ENCODE measurements around the gene DHRS3. TPM values are rescaled to one million over a fixed set of nuclear protein-coding genes. Genes with fewer than 3 reads are reported as not detected.
"Not testable (repeated sequence)": the region's sequence is repeated elsewhere in the genome, so short reads cannot be mapped to it uniquely, and the experiment has no call there.

The DHRS3 gene
- polyA plus RNA-seq, 4 donors: 68.0 to 91.1 (median 79.2) TPM

DNA sequence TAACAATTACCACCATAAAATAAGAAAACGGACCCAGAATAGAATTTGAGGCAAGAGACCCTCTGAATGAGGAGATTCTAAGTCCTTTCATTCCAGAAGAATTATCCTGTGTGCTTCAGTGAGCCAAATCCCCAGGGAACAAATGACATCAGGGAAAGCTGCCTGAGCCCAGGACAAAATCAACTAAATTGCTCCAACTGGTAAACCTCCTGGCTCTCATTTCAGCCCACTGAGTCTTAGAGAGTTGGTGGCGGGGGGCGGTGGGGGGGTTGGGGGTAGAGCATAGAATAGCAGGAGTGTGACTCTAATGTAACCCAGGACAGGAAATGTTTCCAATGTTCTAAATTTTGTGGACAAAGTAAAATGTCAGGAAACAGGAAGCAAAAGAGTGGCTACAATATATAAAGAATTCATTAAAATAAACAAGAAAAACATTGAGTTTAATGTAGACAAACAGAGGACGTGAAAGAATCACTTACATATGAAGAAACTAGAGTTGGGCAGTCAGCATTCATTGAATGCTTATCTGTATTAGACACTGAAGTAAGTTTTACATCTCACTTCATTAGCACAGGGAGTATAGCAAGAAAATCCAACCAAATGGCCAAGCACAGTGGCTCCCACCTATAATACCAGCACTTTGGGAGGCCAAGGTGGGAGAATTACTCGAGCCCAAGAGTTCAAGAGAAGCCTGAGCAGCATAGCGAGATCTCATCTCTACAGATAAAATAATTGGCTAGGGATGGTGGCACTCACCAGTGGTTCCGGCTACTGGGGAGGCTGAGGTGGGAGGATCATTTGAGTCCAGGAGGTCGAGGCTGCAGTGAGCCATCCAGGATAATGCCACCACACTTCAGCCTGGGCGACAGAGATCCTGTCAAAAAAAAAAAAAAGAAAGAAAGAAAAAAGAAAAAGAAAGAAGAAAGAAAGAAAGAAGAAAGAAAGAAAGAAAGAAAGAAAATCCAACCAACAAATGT is 75.1 kb downstream of the DHRS3 start:
- no peak for DNase-seq (ENCODE audit: low read depth in 4 of 4, low spot score in 3 of 4)

GRCh38 chr1:12542138-12542465 is 75.9 kb downstream of the DHRS3 start:
- no peak for DNase-seq (ENCODE audit: low read depth in 4 of 4, low spot score in 3 of 4)

DNA sequence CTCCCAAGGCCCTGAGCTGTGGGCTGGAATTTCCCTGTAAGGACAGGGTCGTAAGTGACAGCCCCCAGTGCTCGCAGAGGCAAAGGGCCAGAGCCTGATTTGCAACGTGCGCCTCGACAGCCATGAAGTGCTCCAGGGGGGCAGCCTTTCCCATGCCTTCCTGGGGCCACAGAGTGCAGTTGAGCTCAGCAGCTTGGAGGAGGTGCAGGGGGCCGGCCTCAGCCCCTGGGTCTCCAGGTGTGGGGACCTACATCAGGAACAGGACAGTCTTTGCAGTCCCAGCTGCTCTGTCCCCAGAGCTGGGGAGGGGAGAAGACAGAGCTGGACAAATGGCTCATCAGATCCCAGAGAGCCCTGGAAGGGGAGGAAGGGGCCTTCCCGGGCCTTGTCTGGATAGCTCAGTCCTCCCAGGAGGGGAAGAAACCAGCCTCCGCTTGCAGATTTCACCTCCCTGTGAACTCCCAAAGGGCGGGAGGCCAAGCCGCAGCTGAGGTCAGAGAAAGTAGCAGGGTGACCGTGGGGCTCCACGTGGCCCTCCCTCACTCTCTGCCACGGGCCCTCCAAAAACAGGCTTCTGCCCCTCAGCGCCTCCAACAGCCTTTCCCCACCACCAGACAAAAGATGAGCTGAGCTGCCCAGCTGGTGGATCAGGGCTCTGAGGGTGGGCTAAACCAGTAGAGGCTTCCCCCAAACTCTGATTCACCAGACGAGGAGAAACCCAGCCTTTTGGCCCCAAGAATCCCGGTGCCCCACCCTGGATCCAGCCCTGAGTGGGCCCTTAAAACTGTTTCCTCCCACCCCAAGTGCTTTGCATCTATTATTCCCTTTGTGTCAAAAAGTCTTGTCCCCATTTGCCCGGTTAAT is 76.5 kb downstream of the DHRS3 start:
- DNase-seq (ENCODE audit: low read depth in 4 of 4, low spot score in 3 of 4): no peak

- DNase-seq (ENCODE audit: low read depth in 4 of 4, low spot score in 3 of 4): no peak
These were observed 77.3 kb downstream of the DHRS3 start for GRCh38 chr1:12540580-12541273.

DNA sequence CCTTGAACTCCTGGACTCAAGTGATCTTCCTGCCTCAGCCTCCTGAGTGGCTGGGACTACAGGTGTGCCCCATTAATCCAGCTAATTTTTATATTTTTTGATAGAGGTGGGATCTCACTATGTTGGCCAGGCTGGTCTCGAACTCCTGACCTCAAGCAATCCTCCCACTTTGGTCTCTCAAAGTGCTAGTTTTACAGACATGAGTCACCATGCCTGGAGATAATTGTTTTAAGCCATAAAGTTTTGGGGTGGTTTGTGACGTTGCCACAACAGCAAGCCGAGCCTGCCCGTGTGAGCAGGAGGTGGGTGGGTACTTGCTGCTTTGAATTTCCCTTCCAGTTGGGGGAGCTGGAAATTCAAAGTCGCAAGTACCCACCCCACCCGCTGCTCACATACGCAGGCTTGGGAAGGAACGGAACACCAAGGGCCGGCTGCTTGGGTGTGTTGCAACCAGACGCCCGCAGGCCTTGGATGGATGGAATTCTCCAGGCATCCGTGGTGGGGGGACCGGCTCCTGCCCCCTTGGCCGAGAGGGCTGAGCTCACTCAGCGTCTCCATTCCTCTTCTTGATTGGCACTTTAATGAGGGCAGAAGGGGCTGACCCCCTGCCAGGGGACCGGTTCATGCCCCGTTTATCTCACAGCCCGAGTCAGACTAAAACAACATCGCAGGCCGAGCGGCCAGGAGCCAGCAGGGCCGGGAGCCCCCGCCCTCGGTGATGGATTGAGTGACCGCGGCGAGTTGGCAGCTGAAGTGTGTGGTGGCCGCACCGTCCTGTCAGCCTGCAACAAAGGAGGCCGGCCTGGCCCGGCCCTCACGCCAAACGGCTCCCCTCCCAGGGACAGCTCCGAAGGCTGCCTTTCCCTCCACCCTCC is 78.1 kb downstream of the DHRS3 start:
- DNase-seq (ENCODE audit: low read depth in 4 of 4, low spot score in 3 of 4): peak in 2 of 4 donors; percentile 62 to 75

GRCh38 chr1:12539320-12539704 is 78.7 kb downstream of the DHRS3 start:
- DNase-seq (ENCODE audit: low read depth in 4 of 4, low spot score in 3 of 4): no peak

DNA sequence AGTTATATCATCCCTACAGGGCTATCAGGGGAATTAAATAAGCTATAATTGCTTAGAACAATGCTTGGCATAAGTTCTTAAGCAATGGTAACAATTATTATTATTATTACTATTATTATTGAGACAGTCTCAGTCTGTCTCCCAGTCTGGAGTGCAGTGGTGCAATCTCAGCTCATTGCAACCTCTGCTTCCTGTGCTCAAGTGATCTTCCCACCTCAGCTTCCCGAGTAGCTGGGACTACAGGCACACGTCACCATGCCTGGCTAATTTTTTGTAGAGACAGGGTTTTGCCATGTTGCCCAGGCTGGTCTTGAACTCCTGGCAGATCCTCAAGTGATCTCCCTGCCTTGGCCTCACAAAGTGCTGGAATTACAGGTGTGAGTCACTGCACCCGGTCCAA is 79.5 kb downstream of the DHRS3 start:
- not testable (repeated sequence) for DNase-seq (ENCODE audit: low read depth in 4 of 4, low spot score in 3 of 4)

GRCh38 chr1:12537906-12538461 is 80.0 kb downstream of the DHRS3 start:
- no peak for DNase-seq (ENCODE audit: low read depth in 4 of 4, low spot score in 3 of 4)

DNA sequence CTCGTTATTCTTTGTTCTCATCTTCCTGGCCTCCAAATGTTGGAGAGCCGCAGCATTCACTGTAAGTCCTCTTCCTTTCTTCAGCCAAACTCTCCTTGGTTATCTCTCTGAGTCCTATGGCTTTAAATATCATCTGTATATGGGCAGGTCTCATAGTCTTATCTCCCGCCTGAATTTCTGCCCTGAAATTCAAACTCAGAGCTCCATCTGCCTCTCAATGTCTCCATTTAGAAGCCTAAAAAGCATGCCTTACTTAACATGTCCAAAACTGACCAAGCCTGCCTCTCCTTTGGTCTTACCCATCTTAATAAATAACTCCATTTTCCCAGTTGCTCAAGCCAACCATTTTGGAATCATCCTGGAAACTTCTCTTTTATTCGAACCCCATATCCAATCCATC is 80.7 kb downstream of the DHRS3 start:
- DNase-seq (ENCODE audit: low read depth in 4 of 4, low spot score in 3 of 4): no peak

DNA sequence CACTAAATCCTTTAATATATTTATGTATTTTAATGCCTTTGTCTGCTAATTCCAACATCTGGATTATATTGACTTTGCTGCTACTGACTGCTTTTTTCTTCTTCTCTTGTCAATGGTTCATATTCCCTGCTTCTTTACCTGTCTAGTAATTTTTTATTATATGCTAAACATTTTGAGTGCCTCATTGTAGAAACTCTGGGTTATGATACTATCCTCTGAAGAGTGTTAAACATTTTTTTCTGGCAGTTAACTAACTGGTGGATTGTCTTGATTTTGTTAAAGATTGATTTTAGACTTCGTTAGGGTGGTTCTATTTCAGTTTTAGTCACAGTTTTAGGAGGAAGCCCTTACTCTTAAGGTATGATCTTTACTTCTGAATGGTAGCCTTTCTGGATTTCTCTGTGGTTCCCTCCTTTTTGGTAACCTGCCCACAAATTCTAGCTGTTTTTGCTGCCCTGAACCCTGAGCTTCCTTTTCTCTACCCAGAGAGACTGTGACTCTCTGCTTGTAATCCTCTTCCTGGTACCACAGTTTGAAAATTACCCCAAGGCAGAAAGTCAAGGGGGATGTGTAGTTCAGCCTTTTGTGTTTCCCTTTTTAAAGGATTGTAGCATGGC is 81.9 kb downstream of the DHRS3 start:
- no peak for DNase-seq (ENCODE audit: low read depth in 4 of 4, low spot score in 3 of 4)

DNA sequence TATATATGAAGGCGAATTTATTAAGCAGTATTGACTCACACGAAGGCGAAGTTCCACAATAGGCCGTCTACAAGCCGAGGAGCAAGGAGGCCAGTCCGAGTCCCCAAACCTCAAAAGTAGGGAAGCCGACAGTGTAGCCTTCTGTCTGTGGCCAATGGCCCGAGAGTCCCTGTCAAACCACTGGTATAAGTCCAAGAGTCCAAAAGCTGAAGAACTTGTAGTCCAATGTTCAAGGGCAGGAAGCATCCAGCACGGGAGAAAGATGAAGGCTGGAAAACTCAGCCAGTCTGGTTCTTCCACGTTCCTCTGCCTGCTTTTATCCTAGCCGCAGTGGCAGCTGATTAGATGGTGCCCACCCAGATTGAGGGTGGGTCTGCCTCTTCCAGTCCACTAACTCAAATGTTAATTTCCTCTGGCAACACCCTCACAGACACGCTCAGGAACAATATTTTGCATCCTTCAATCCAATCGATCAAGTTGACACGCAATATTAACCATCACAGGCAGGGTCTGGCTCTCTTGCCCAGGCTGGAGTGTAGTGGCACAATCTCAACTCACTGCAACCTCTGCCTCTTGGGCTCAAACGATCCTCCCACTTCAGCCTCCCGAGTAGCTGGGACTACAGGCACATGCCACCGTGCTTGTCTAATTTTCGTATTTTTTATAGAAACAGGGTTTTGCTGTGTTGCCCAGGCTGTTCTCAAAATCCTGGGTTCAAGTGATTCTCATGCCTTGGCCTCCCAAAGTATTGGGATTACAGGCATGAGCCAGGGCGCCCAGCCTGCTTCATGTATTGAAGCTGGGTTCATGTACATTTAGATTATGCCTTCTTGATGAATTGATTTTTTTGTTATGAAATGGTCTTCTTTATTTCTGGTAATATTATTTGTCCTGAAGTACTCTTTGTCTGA is 85.3 kb downstream of the DHRS3 start:
- no peak for DNase-seq (ENCODE audit: low read depth in 4 of 4, low spot score in 3 of 4)

DNA sequence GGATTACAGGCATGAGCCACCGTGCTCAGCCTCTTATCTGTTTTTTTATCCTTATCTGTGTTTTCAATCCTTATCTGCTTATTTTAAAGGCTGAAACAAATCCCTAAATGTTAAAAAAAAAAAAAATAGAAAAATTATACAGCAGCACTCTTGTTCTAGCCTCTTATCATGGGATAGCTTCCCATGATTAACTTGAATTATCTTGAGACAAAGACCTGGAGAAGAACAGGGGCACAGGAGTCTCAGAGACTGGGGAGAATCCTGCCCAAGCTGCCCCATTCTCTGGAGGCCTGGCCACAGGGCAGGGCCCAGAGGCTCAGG is 86.9 kb downstream of the DHRS3 start:
- no peak for DNase-seq (ENCODE audit: low read depth in 4 of 4, low spot score in 3 of 4)

- no peak for DNase-seq (ENCODE audit: low read depth in 4 of 4, low spot score in 3 of 4)
These were observed 87.4 kb downstream of the DHRS3 start for GRCh38 chr1:12530462-12531178.

- no peak for DNase-seq (ENCODE audit: low read depth in 4 of 4, low spot score in 3 of 4)
These were observed 88.3 kb downstream of the DHRS3 start for GRCh38 chr1:12529640-12530174.

GRCh38 chr1:12528021-12528852 is 89.8 kb downstream of the DHRS3 start:
- DNase-seq (ENCODE audit: low read depth in 4 of 4, low spot score in 3 of 4): no peak

DNA sequence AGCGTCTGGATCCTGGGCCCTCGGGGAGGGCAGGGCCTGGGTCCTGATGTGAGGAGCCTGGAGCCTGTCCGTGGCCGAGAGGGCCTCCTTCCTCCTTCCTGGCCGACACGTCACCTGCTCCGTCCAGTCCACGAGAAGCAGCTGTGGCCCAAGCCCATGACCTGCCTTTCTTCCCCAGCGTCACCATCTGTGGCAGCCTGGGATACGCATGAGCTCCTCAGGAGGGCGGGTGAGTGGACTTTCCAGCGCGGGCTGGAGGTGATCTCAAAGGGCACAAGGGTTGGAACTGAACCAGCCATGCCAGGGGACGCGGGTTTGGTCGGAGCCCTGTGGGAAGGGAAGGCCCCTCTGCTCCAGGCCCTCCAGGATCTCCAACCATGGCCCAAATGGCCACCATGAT is 90.4 kb downstream of the DHRS3 start:
- no peak for DNase-seq (ENCODE audit: low read depth in 4 of 4, low spot score in 3 of 4)

All from right renal pelvis (tissue), 4 donors.